Measurements from ENCODE around the gene JAM3.

GRCh38 chr11:134025082-134025429 is 43.8 kb upstream of the JAM3 start:
- TF ChIP-seq CTCF (IDR thresholded peaks at IDR 0.05) (no peak), POLR2AphosphoS5 (IDR thresholded peaks at IDR 0.05) (no peak)

All from breast epithelium (tissue), 3 donors.